Tibial artery (tissue), 4 donors: ENCODE data around the gene SHROOM1.

Source experiments
- DNase-seq, 2 donors: peaks; one replicate each; pipeline ENCODE4 v3.0.0-alpha.2; 2019
- H3K27ac ChIP-seq, 2 donors: fragments of 200-600 bp; sonication (generic) in 1 of 2; 1 replicate in 1 of 2; 2 replicates in 1 of 2; pipeline ENCODE4 v1.5.1; 2018 to 2019; ENCODE audit warnings: mild to moderate bottlenecking in 1 of 2
- H3K27me3 ChIP-seq, 2 donors: fragments of 200-600 bp; sonication (generic) in 1 of 2; one replicate each; pipeline versions ENCODE4 v1.5.1 to v1.6.0; 2016 to 2019
- H3K36me3 ChIP-seq, 3 donors: fragments of 200-600 bp; sonication (generic) in 2 of 3; one replicate each; pipeline ENCODE4 v1.5.1; 2016 to 2019; ENCODE audit warnings: mild to moderate bottlenecking in 2 of 3
- H3K4me1 ChIP-seq, 4 donors: fragments of 200-600 bp; sonication (generic) in 2 of 4; 1 replicate in 3 of 4; 2 replicates in 1 of 4; pipeline ENCODE4 v1.5.1; 2016 to 2019
- H3K4me3 ChIP-seq, 2 donors: fragments of 200-600 bp; sonication (generic) in 1 of 2; 1 replicate in 1 of 2; 2 replicates in 1 of 2; pipeline ENCODE4 v1.5.1; 2018 to 2019; ENCODE audit warnings: mild to moderate bottlenecking in 2 of 2
- H3K9me3 ChIP-seq, 3 donors: fragments of 200-600 bp; sonication (generic) in 1 of 3; one replicate each; pipeline ENCODE4 v1.5.1; 2016 to 2019
- CTCF ChIP-seq, 2 experiments: fragments of 200-600 bp in 1 of 2; fragments of 450-650 bp in 1 of 2; IDR thresholded peaks; one replicate each; pipeline ENCODE4 v1.5.1; 2017 to 2019; ENCODE audit warnings: antibody characterized with exemption in 2 of 2, mild to moderate bottlenecking in 1 of 2, moderate library complexity in 1 of 2
- intact Hi-C: fragments of 100-400 bp; cut with DNase I; formaldehyde crosslinking; loops from one replicate; pipeline ENCODE4 v1.15.0; 2023; ENCODE audit warnings: low total_unique reads

SHROOM1 gene

GRCh38 chr5:132832612-132833011 is 2.2 kb upstream of the SHROOM1 start:
- H3K4me3 ChIP-seq = no peak overlapping the region
- no peaks in the 10 kb centered on the region for H3K27me3 ChIP-seq
- H3K9me3 ChIP-seq = no peaks in the 10 kb centered on the region
- H3K4me1 ChIP-seq = peaks cover 0 to 15% (median 9%) of the 10 kb centered on the region in 4 donors
- intact Hi-C loops = no loop called here
- no peak for TF ChIP-seq CTCF (IDR thresholded peaks at IDR 0.05)
- no peak overlapping the region for H3K27ac ChIP-seq
- DNase-seq = no peak
- H3K36me3 ChIP-seq = no peaks in the 10 kb centered on the region

GRCh38 chr5:132831095-132831860 is 831 bp upstream of the SHROOM1 start:
- Histone ChIP-seq H3K9me3 (no peaks in the 10 kb centered on the region), H3K27ac (no peak overlapping the region), H3K36me3 (no peaks in the 10 kb centered on the region), H3K27me3 (peaks cover 0 to 3% of the 10 kb centered on the region in 2 donors), H3K4me3 (peak overlapping the region; percentile 67 to 75), H3K4me1 (peaks cover 0 to 19% (median 9%) of the 10 kb centered on the region in 4 donors)
- intact Hi-C loops = no loop called here
- no peak for DNase-seq
- no peak for TF ChIP-seq CTCF (IDR thresholded peaks at IDR 0.05)

GRCh38 chr5:132829742-132830435 is 558 bp downstream of the SHROOM1 start:
- peaks cover 0 to 9% (median 0%) of the 10 kb centered on the region in 3 donors for H3K36me3 ChIP-seq
- DNase-seq = peak; percentile 63 to 82
- TF ChIP-seq CTCF (IDR thresholded peaks at IDR 0.05) = peak; percentile 71 to 93
- H3K27ac ChIP-seq = peak overlapping the region; percentile 42 to 51
- peaks cover 0 to 21% (median 13%) of the 10 kb centered on the region in 4 donors for H3K4me1 ChIP-seq
- H3K27me3 ChIP-seq = peaks cover 0 to 7% of the 10 kb centered on the region in 2 donors
- intact Hi-C loops = no loop called here
- no peaks in the 10 kb centered on the region for H3K9me3 ChIP-seq
- peak overlapping the region; percentile 67 to 75 for H3K4me3 ChIP-seq

- no peaks in the 10 kb centered on the region for H3K9me3 ChIP-seq
- no peak for TF ChIP-seq CTCF (IDR thresholded peaks at IDR 0.05)
- peaks cover 0 to 7% of the 10 kb centered on the region in 2 donors for H3K27me3 ChIP-seq
- peak overlapping the region in 1 of 2 donors; percentile 75 for H3K4me3 ChIP-seq
- intact Hi-C loops = no loop called here
- DNase-seq = no peak
- peaks cover 0 to 21% (median 13%) of the 10 kb centered on the region in 4 donors for H3K4me1 ChIP-seq
- no peak overlapping the region for H3K27ac ChIP-seq
- H3K36me3 ChIP-seq = peaks cover 0 to 9% (median 0%) of the 10 kb centered on the region in 3 donors
Measured at GRCh38 chr5:132828846-132829494, 1.5 kb downstream of the SHROOM1 start.

- DNase-seq = no peak
- peaks cover 0 to 9% (median 0%) of the 10 kb centered on the region in 3 donors for H3K36me3 ChIP-seq
- no peaks in the 10 kb centered on the region for H3K9me3 ChIP-seq
- H3K4me1 ChIP-seq = peaks cover 0 to 25% (median 17%) of the 10 kb centered on the region in 4 donors
- H3K27me3 ChIP-seq = peaks cover 0 to 7% of the 10 kb centered on the region in 2 donors
- intact Hi-C loops = no loop called here
- TF ChIP-seq CTCF (IDR thresholded peaks at IDR 0.05) = no peak
- H3K27ac ChIP-seq = no peak overlapping the region
- no peak overlapping the region for H3K4me3 ChIP-seq
Measured at GRCh38 chr5:132827943-132828673, 2.3 kb downstream of the SHROOM1 start.
